Inferior parietal cortex (tissue), 1 donor: Measurements from ENCODE around the gene MORF4L1.
"Not testable (repeated sequence)": the region's sequence is repeated elsewhere in the genome, so short reads cannot be mapped to it uniquely, and the experiment has no call there.

Experiments used
- DNase-seq: peaks from one replicate; pipeline ENCODE4 v3.0.0-alpha.2; 2016; ENCODE audit errors: extremely low spot score

Gene MORF4L1

DNA sequence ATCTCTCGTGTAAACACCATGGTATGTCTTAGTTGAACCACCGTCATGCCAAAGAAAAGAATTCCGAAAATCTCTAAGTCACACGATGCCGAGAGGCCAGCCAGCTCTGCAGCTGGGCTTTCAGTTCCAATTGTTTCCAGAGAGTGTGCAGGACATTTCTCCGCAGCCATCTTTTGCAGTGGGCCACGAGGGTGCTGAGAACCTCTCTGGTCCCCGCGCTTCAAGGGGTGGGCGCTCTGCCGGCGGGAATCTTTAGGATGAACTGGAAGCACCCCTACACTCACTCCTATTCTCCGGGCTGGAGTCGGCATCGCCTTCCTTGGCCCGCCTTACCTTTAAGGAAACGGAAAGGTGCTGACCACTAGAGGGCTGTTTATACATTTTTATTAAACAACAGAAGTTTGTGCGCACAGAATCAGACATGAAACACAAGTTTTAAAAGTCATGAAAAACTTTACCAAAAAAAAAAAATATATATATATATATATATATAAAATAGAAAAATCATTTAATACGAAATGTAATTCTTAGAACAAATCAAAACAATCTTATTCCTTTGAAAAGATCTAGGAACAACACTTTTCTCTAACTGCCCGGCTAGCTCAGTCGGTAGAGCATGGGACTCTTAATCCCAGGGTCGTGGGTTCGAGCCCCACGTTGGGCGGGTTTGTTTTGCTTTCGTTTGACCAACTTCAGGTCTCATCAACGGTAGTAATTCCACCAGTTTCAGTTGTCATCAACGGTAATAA is 12.5 kb upstream of the MORF4L1 start:
- DNase-seq = peak; percentile 80

DNA sequence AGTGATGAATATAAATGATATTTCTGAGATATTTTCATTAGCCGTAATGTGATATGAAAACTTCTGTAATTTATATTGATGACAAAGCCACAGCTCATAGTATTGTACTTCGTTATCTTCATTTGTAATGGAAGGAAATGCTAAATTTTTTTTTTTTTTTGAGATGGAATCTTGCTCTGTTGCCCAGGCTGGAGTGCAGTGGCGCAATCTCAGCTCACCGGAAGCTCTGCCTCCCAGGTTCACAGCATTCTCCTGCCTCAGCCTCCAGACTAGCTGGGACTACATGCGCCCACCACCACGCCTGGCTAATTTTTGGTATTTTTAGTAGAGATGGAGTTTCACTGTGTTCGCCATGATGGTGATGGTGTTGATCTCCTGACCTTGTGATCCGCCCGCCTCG is 7.1 kb upstream of the MORF4L1 start:
- not testable (repeated sequence) for DNase-seq

DNA sequence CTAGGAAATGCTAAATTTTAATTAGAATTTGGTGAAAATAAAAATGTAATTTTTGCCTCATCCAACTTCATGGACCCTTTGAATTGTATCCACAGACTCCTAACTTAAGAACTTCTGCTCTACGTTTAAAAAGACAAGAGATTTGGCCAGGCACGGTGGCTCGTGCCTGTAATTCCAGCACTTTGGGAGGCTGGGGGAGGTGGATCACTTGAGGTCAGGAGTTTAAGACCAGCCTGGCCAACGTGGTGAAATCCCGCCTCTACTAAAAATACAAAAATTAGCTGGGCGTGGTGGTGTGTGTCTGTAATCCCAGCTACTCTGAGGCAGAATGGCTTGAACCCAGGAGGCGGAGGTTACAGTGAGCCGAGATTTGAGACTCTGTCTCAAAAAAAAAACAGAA is 6.7 kb upstream of the MORF4L1 start:
- DNase-seq = not testable (repeated sequence)

DNA sequence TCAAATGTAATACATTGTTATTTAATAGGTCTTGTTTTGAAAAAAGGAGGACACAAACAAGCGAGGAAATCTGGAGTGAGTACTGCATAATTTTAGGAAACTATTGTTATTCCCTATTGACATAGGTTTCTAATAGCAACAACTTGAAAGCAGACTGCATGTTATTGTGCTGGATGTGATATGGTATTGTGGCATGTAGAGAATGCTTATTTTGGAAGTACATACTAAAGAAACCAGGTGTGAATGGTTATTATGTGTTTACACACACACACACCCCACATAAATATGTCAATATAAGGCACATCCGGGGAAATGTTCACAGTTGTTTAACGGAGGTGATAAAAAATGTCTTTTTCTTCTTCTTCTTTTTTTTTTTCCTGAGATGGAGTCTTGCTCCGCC is 5.9 kb upstream of the MORF4L1 start:
- DNase-seq = no peak

DNA sequence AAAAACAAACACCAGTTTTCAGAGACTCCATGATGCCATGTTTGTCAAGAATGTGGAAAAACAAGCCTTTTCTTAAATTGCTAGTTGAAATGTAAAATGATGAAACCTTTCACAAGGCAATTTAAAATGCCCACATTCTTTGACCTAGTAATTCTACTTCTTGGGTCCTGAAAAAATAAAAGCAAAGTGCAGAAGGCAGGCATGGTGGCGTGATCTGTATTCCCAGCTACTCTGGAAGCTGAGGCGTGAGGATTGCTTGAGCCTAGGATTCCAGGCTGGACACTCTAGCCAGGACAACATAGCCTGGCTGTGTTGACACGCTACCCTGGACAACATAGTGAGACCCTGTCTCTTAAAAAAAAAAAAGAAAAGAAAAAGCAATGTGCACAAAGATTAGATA is 4.3 kb upstream of the MORF4L1 start:
- no peak for DNase-seq

DNA sequence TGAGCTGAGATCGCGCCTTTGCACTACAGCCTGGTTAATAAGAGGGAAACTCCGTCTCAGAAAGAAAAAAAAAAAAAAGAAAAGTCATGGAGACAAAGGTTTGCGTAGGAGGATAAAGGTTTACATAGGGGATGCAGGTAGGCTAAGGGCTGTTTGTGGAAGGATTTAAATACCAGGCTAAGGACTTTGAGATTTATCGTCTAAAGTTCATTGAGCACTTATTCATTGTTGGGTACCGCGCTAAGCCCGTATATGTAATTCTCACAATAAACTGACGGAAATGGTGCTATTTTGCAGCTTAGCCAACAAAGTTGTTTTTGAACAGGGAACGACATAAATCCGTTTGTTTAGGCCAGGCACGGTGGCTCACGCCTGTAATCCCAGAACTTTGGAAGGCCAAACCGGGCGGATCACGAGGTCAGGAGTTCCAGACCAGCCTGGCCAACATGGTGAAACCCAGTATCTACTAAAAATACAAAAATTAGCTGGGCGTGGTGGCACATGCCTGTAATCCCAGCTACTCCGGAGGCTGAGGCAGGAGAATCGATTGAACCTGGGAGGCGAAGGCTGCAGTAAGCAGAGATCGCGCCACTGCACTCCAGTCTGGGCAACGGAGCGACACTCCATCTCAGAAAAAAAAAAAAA is 1.1 kb upstream of the MORF4L1 start:
- not testable (repeated sequence) for DNase-seq

DNA sequence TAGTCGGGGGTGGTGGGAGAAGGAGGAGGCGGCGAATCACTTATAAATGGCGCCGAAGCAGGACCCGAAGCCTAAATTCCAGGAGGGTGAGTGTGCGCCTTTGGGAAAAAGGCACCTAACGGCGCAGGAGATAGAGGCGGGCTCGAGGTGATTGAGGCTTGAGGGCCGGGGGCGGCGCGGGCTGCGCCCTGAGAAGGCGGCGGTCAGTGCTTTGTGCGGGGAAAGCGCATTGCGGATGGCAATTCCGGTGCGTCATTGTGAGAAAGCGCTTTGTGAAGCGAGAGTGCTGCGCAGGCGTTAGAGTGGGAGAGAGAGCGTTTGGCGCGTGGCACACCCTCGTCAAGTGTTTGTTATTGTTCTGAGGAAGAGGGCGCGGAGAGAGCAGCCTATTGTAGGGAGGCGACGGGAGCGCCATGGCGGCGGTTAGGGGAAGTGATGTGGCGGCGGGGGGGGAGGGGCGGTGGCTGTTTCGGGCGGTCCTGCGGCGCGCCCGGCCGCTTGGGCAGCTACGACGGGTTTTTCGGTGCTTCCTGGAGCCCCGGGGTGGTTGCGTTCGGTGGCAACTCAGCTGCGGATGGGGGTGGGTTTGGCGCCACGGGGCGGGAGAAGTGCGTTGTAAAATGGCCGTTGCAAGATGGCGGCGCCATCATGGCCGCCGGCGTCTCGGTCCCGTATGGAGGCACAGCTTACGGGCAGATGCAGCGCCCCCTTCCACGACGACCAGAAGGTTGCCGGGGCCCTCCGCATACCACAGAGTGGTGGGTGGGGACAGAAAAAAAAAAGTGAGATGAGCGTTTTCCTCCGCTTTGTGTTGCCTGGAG is 492 bp downstream of the MORF4L1 start:
- DNase-seq = peak; percentile 76

DNA sequence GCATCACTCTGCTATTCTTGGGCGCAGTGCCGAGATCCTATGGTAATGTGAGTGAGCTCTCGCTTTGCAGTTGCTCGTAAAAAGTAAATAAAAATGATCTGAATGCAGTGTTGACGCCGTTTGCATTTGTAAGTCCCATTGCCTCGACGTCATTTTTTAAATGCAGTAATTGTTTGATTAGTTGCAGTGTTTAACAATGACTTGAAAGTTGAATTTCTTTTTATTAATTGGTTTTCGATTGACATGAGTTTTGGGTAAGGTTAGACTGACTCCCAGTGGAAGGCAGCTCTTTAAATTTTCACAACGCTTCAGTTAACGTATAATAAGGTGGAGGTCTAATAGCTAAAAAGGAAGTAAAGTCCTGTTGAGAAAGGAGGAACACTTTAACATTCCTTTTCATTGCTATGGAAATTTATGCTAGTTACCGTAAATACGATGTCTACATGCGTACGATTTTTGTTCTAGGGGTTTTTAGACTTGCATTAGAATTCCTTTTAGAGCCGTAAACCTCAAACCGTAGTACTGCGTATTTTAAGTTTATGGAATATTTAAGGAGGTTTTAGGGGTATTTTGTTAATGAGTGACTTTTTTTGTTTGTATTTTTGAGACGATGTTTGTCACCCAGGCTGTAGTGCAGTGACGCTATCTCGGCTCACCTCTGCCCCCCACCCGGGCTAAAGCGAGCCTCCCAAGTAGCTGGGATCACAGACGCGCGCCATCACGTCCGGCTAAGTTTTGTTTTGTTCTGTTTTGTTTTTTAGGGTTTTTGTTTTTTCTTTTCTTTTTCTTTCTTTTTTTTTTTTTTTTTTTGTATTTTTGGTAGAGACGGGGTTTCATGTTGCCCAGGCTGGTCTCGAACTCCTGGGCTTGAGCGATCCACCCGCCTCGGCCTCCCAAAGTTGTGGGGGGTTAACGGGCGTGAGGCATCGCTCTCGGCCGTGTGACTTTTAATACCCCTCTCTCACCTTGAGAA is 1.4 kb downstream of the MORF4L1 start:
- no peak for DNase-seq

DNA sequence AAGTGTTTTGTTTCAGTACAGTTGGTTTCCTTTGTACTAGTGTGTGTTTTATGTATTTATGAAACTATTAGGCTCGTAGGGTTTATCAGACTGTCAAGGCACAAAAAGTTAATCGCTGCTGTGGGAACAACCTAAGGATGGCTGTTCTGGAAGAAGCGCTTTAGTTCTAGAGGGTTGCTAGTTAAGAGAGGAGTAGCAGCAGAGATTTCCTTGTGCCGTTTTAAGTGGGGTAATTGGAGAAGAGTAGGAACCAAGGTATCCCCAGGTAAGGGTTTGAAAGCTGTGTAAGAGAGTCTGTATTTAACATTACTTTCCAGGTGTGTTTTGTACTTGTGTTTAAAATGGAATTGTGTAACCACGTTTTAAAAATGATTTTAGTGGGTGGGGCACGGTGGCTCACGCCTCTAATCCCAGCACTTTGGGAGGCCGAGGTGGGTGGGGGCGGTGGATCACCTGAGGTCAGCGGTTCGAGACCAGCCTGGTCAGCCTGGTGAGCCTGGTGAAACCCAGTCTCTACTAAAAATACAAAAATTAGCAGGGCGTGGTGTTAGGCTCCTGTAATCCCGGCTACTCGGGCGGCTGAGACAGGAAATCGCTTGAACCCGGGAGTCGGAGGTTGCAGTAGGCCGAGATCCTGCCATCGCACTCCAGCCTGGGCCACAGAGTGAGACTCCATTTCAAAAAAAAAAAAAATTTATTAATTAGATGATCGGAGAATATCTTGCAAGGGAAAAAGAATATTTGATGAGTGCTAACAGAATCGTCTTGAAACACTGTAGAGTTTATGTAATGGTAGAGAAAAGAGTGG is 2.6 kb downstream of the MORF4L1 start:
- no peak for DNase-seq

DNA sequence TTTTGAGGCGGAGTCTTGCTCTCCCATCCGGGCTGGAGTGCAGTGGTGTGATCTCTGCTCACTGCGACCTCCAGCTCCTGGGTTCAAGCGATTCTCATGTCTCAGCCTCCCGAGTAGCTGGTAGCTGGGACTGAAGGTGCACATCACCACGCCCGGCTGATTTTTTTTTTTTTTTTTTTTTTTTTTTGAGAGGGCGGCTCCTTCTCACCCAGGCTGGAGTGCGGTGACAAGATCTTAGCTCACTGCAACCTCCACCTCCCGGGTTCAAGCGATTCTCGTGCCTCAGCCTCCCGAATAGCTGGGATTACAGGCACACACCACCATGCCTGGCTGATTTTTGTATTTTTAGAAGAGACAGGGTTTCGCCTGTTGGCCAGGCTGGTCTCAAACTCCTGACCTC is 4.3 kb downstream of the MORF4L1 start:
- DNase-seq = not testable (repeated sequence)

DNA sequence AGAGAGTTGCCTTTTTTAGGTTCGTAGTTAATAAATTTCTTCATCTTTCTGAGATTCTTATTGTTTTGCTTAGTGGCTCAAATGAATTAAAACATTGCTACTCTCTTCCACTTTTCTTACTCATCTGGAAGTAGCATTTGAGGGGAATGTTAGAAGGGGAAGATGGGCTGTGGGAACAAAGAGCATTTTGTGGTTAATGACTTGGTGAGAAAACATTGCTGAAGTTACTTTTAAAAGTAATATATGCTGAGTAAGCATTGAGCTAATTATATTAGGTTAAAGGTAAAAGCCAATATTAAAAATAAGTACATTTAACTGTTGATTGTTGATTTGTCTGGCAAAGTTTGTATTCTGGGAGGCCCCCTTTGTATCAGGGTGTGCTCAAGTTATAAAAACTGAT is 5.7 kb downstream of the MORF4L1 start:
- DNase-seq = no peak

DNA sequence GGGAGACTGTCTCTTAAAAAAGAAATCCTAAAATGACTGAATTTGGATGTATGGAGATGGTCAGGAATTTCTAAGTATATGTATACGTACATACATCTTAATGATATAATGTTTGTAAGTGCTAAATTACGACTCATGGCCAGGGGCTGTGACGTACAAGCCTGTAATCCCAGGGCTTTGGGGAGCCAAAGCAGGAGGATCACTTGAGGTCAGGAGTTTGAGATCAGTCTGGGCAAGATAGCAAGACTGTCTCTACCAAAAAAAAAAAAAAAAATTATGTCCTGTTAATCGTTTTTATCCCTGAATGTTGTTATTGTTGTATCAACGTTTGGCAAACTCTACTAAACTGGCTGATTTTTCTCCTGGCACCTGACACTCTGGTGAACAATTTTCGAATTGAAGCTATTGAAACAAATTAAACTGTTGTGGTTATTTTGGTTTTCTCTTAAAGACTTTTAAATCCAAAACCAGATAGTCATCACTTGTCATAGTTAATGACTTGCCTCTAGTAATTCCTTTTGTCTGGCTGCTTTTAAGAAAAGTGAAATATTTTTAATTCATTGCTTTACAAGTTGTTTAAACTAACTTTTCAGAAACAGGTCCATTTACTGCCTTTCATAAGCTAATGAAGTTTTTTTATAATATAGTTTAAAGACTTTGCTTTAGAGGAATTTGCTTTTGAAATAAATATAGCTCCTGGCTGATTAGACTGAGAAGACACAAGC is 7.0 kb downstream of the MORF4L1 start:
- no peak for DNase-seq

DNA sequence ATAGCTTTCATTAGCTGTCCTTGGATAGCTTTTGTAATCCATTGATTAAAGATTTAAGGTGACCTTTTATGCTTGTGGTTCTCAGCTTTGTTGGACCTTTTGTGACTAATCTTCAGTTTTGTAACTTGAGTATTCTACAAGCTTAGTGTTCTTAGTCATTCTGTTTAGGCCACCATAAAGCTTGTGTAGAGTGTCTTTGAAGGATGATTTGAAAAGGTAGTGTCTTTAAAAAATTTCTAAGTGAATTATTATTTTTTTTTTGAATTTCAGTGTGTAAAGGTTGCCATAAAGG is 7.5 kb downstream of the MORF4L1 start:
- no peak for DNase-seq

DNA sequence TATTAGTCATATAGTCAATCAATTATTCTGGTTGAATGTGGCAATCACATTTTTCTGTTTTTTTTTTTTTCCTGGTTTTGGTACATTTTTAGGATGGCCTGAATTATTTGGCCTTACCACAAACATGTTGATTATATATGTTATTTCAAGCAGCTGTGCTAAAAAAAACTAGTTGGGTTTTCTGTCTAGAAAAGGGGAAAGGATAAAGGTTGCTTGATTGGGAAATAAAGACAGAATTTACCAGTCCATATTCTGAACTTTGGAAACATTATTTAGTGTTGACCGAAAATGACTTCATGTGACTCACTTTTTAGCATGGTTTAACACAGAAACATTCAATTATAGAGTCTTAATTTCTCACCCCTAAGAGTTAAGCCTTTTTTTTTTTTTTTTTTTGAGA is 8.1 kb downstream of the MORF4L1 start:
- no peak for DNase-seq

DNA sequence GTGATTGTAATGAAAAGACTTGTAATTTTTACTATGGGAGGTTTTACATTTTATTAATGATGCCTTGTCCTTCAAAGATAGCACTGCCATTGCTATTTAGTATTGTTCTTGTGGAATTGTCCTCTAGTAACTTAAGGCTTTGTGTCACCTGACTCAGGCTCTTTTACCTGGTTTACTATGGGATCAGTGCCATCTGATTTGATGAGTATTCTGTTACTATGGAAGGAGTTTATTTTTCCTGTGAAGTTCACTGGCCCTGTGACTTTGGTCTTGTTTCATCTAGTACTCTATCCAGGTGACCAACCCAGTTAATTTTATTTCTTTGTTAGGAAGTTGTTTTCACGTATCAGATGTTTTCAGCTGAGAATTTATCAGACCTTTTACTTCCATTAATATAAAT is 9.0 kb downstream of the MORF4L1 start:
- DNase-seq = no peak

DNA sequence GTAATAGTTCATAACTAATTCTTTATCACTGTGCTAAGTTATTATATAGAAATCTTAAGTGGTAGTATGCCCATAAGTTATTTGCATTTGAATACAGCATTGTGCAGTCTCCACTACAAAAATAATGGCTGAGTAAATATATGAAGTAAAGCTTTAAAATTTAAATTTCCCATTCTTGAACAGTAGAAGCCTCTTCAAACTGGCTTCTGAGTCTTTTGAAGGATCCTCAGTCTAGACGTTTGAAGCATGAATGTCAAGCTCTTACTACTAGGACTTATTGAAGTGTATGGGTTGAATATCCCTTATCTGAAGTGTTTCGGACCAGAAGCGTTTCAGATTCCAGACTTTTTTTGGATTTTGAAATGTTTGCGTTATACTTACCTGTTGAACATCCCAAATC is 16.3 kb downstream of the MORF4L1 start:
- no peak for DNase-seq

DNA sequence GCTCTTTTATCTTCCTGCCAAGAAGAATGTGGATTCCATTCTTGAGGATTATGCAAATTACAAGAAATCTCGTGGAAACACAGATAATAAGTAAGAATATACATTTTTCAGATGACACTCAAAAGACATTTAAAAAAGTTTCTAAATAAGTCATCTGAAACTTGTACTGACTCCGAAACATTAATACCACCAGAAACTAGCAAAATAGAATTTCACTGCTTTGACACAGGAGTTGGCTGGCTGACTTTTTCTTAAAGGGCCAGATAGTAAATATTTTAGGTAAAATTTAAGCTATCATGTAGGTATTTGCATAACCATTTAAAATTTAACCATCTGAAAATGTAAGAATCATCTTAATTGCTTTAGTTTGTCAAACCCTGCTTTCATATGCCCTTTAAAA is 20.8 kb downstream of the MORF4L1 start:
- DNase-seq = no peak

DNA sequence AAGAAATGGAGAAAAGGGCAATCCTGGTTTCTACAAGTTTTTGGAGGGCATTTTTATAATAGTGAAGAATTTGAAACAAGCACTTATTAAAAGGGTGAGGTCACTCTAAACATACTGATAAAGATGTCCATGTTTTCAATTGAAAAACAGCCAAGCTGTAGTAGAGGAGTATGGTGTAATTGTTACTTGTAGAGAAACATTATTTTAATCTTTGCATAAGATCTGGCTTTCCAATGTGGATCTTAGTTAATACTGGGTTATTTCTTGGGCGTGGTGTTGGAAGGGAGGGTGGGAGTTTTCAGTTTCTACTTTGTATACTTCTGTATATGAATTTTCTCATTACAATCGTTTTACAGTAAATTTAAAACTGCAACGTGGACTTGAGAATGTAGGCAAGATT is 22.8 kb downstream of the MORF4L1 start:
- DNase-seq = no peak

DNA sequence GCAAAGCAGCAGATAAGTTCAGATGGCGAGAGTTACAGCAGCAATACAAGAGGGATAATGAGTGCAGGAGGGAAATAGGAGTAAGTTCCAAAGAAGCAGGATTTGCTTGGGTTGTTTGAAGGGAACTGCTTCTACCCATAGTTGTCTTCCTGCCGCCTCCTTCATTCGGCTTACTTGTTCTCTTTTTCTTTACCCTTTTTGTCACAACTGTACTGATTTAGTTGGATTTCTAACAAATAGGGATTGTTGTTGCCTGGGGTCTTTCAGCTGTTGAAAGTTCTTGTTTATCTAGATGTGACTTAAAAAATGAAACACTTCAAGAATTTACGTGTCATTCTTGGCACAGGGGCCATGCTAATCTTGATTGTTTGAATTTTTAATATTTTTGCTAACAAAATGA is 25.9 kb downstream of the MORF4L1 start:
- no peak for DNase-seq

DNA sequence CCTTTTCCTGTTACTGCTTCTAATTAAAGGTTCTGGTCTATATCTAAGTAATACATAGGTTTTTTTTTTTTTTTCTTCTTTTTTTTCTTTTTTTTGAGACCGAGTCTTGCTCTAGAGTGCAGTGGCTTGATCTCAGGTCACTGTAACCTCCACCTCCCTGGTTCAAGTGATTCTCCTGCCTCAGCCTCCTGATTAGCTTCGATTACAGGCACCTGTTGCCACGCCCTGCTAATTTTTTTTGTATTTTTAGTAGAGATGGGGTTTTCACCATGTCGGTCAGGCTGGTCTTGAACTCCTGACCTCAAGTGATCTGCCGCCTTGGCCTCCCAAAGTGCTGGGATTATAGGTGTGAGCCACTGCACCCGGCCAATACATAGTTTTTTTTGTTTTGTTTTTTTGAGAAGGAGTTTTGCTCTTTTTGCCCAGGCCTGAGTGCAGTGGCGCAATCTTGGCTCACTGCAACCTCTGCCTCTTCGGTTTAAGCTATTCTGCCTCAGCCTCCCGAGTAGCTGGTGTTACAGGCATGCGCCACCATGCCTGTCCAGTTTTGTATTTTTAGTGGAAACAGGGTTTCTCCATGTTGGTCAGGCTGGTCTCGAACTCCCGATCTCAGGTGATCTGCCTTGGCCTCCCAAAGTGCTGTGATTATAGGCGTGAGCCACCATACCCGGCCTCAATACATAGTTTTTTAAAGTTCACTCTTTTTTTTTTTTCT is 28.3 kb downstream of the MORF4L1 start:
- not testable (repeated sequence) for DNase-seq
